Mesothelial cell of epicardium (in vitro differentiated cells): Measurements from ENCODE around the gene CRNN. TPM values are rescaled to one million over a fixed set of nuclear protein-coding genes. Genes with fewer than 3 reads are reported as not detected.

ENCODE experiments used
- DNase-seq, 2 experiments: peaks; one replicate each; pipeline ENCODE4 v3.0.0; 2021; ENCODE audit warnings: low spot score in 2 of 2; ENCODE audit not compliant: unreplicated experiment in 2 of 2
- H3K27ac Mint-ChIP-seq: 2 replicates; pipeline ENCODE4 v1.8.0; 2021; ENCODE audit warnings: mixed read lengths
- H3K27me3 Mint-ChIP-seq: 2 replicates; pipeline ENCODE4 v1.8.0; 2021; ENCODE audit warnings: low read depth, mixed read lengths
- H3K36me3 Mint-ChIP-seq: 2 replicates; pipeline ENCODE4 v1.8.0; 2021; ENCODE audit warnings: mixed read lengths
- H3K4me1 Mint-ChIP-seq: 2 replicates; pipeline ENCODE4 v1.8.0; 2021; ENCODE audit warnings: mixed read lengths
- H3K4me3 Mint-ChIP-seq: 2 replicates; pipeline ENCODE4 v1.8.0; 2021; ENCODE audit warnings: mild to moderate bottlenecking, moderate library complexity, mixed read lengths
- H3K9me3 Mint-ChIP-seq: 2 replicates; pipeline ENCODE4 v1.8.0; 2021; ENCODE audit warnings: mixed read lengths
- total RNA-seq: library from RNA; stranded (reverse); gene quantifications from 3 replicates; pipeline ENCODE4 v1.2.1, GENCODE V29; 2021
- TF ChIP-seq, protein P1 (sequence below): fragments of 200-600 bp; sonication (generic); IDR thresholded peaks from one replicate; pipeline ENCODE4 v1.5.0; 2021; ENCODE audit warnings: antibody characterized with exemption; ENCODE audit not compliant: unreplicated experiment

CRNN gene
- total RNA-seq, 1 donor from 2014 or later = not detected

DNA sequence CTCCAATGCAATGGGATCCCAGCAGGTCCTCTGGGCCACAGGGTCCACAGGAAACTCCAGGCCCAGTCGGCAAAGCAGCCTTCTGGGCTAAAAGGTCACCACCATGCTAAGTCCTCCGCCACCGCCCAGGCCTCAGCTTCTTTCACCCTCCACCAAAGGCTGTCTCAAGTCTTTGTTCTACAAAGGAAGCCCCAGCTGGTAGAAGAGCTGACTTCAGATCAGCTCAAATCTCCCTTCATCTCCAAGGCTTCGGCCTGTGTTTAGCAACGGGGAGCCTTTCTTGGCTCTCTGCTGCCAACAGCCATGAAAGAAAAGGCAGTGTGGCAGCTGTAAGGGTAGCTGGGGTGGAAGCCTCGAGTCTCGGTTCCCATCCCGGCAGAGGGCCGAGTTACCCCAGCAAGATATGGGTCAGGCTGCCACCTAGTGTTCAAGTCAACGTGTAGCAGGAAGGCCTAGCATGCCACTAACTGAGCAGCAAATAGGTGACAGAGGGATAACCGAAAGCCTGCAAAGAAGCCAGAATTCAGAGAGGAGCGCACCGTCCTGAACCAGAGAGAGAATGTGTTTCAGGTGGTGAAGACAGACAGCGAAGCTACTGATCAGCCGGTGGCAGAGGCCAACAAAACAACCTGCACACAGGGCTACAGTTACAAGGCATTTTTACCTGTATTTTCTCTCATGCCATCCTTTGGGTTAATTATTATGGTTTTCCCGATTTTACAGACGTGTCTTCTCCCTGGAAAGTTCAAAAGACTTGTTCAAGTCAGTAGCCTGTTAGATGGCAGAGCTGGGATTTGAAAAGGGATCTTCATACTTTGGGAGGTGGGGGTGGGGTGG is 26.8 kb upstream of the CRNN start:
- H3K9me3 Mint-ChIP-seq = peaks cover 71% of the 10 kb centered on the region
- H3K4me1 Mint-ChIP-seq = no peaks in the 10 kb centered on the region
- DNase-seq = no peak
- H3K27me3 Mint-ChIP-seq = no peaks in the 10 kb centered on the region
- H3K27ac Mint-ChIP-seq = no peak overlapping the region
- H3K36me3 Mint-ChIP-seq = no peaks in the 10 kb centered on the region
- no peak overlapping the region for H3K4me3 Mint-ChIP-seq
- TF ChIP-seq, protein P1, sequence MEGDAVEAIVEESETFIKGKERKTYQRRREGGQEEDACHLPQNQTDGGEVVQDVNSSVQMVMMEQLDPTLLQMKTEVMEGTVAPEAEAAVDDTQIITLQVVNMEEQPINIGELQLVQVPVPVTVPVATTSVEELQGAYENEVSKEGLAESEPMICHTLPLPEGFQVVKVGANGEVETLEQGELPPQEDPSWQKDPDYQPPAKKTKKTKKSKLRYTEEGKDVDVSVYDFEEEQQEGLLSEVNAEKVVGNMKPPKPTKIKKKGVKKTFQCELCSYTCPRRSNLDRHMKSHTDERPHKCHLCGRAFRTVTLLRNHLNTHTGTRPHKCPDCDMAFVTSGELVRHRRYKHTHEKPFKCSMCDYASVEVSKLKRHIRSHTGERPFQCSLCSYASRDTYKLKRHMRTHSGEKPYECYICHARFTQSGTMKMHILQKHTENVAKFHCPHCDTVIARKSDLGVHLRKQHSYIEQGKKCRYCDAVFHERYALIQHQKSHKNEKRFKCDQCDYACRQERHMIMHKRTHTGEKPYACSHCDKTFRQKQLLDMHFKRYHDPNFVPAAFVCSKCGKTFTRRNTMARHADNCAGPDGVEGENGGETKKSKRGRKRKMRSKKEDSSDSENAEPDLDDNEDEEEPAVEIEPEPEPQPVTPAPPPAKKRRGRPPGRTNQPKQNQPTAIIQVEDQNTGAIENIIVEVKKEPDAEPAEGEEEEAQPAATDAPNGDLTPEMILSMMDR = no peak

DNA sequence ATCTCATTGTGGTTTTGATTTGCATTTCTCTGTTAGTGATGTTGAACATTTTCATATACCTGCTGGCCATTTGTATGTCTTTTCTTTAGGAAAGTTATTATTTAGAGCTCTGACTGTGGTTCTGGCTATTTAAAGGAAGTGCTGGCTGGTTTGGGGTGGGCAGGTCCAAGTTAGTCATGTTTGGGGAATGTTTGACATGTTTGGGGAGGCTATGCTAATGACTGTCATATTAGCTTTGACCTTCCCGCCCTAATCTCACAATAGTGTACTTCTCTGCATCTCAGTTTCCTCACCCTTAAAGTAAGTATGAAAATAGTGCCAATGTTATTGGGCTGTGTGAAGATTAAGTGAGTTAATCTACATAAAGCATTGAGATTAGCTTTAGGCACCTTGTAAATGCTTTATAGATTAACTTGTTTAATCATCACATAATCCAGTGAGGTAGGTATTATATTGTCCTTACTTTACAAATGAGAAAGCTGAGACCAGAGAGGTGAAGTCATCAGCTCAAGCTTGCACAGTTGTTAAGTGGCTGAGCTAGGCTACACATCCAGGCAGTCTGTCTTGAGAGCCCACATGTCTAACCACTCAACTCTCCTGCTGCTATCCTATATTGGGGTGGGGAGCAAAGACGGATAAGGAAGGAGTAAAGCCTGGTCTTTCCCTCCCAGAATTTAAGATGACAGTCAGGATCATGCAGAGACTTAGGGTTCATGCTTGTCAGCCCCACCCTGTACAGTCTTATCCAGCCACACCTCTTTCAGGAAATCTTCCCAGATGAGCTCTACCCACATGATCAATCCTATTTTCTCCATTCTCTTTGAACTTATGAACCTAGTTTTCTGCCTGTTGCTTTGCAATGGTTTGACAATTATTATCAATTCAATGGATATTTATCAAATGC is 22.8 kb upstream of the CRNN start:
- H3K4me1 Mint-ChIP-seq = no peaks in the 10 kb centered on the region
- TF ChIP-seq, protein P1 = no peak
- no peak for DNase-seq
- no peak overlapping the region for H3K4me3 Mint-ChIP-seq
- H3K27me3 Mint-ChIP-seq = no peaks in the 10 kb centered on the region
- H3K9me3 Mint-ChIP-seq = peaks cover 50% of the 10 kb centered on the region
- H3K27ac Mint-ChIP-seq = no peak overlapping the region
- H3K36me3 Mint-ChIP-seq = no peaks in the 10 kb centered on the region

DNA sequence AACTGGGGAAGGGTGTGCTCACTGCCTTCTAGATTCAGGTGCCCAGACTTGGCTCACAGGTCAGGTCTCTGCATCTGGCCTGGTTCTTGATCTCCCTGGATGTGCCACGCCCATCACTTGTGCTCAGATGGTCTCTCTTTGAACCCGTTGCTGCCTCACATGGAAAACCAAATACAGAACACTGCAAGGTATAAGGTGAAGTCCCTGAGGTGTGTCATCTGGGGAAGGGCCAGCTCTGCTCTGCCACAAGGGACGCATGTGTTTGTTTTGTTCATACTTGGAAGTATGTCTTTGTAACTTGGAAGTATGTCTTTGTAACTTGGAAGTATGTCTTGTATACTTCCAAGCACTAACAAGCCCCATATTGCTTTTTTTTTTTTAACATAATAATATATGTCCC is 13.4 kb upstream of the CRNN start:
- H3K4me3 Mint-ChIP-seq = no peak overlapping the region
- H3K27me3 Mint-ChIP-seq = no peaks in the 10 kb centered on the region
- H3K4me1 Mint-ChIP-seq = no peaks in the 10 kb centered on the region
- TF ChIP-seq, protein P1 = no peak
- no peak overlapping the region for H3K27ac Mint-ChIP-seq
- peaks cover 44% of the 10 kb centered on the region for H3K9me3 Mint-ChIP-seq
- H3K36me3 Mint-ChIP-seq = no peaks in the 10 kb centered on the region
- no peak for DNase-seq

DNA sequence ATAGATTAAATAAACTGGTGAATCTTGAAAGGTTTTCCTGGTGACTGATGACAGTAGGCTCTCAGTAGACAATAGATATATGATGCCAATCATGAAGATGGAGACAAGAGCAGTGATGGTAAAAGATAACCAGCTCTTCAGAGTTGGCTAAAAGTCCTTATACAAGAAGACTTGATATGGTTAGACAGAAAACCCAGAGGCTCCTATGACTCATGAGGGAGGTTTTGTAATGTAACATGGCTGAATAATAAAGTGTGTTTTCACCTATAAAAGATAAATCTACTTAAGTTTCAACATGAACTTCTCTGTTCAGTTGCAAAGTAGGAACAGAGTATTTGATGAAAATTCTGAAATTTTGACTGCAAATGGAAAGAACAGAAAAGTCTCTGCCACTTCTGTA is 12.7 kb upstream of the CRNN start:
- TF ChIP-seq, protein P1 = no peak
- no peaks in the 10 kb centered on the region for H3K36me3 Mint-ChIP-seq
- H3K4me1 Mint-ChIP-seq = no peaks in the 10 kb centered on the region
- peaks cover 48% of the 10 kb centered on the region for H3K9me3 Mint-ChIP-seq
- DNase-seq = no peak
- no peak overlapping the region for H3K4me3 Mint-ChIP-seq
- H3K27me3 Mint-ChIP-seq = no peaks in the 10 kb centered on the region
- H3K27ac Mint-ChIP-seq = no peak overlapping the region

DNA sequence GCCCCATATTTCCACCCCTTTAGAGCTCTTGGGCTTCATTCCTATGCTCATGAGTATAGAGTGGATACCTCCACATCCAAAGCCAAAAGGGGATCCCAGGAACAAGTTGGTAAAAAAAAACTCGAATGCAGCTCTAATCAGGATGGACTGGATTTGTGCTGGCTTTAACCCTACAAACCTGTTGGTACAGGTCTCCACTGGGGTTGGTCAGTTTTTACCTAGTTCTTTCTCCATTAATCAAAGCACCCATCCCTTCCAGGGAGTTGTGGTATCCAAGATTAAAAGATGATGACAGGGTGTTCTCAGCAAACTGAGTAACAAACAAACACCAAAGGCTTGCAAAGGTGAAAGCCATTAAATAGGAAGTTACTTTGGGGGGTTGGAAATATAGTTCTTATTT is 5.9 kb upstream of the CRNN start:
- Mint-ChIP-seq H3K27me3 (no peaks in the 10 kb centered on the region), H3K27ac (no peak overlapping the region), H3K36me3 (peaks cover 4% of the 10 kb centered on the region), H3K9me3 (peaks cover 66% of the 10 kb centered on the region), H3K4me3 (no peak overlapping the region), H3K4me1 (no peaks in the 10 kb centered on the region)
- TF ChIP-seq, protein P1 = no peak
- no peak for DNase-seq
